ENCODE data around the gene SEMA3F.

The SEMA3F gene

DNA sequence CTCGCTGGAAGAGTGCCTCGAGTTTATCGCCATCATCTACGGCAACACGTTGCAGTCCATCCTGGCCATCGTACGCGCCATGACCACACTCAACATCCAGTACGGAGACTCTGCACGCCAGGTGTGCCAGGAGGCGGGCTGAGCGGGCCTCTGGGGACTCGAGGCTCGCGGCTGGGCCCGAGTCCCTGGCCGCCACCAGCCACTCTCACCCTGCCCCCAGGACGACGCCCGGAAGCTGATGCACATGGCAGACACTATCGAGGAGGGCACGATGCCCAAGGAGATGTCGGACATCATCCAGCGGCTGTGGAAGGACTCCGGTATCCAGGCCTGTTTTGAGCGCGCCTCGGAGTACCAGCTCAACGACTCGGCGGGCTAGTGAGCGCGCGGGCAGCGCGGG is 38.2 kb downstream of the SEMA3F start:
- DNase-seq (ENCODE audit: low read depth, low spot score), result no peak

DNA sequence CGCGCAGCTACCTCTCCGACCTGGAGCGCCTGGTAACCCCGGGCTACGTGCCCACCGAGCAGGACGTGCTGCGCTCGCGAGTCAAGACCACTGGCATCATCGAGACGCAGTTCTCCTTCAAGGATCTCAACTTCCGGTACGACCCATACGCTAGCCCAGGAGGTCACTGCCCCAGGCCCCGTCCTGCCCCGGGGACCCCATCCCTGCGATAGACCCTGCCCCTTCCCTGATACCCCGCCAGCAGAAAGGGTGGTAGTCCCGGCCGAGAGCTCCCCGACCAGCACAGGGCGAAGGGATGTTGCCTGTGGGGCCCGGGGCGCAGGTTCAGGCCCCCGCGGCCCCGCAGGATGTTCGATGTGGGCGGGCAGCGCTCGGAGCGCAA is 38.6 kb downstream of the SEMA3F start:
- DNase-seq (ENCODE audit: low read depth, low spot score), result no peak

GRCh38 chr3:50194128-50194902 is 39.2 kb downstream of the SEMA3F start:
- DNase-seq (ENCODE audit: low read depth, low spot score), result peak; percentile 80

GRCh38 chr3:50194903-50195500 is 39.9 kb downstream of the SEMA3F start:
- no peak for DNase-seq (ENCODE audit: low read depth, low spot score)

GRCh38 chr3:50195501-50196252 is 40.6 kb downstream of the SEMA3F start:
- DNase-seq (ENCODE audit: low read depth, low spot score), result no peak

DNA sequence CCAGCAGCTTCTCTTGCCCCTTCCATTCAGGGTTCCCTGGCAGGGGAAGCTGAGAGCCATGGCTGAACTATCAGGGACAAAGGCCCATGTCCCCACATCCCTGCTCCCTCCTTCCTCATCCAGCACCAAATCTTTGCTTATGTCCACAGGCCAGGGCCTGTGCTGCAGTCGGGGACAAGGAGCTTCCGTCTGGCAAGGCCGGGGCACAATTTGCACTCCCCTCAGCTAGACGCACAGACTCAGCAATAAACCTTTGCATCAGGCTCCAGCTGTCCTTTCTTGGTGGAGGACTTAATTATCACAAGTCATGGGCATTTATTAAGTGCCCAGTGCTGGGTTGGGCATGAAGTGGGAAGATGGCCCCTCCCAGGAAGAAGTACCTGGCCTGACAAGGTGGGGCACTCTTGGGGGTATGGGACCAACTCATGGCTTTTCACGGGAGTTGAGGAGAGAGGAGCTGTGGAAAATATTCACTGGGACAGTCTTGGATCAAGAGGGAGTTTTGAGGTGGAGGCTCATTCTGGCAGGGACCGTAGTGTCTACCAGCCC is 41.2 kb downstream of the SEMA3F start:
- DNase-seq (ENCODE audit: low read depth, low spot score), result no peak

- DNase-seq (ENCODE audit: low read depth, low spot score), result no peak
Observed at GRCh38 chr3:50201573-50202315, 46.6 kb downstream of the SEMA3F start.

GRCh38 chr3:50202353-50203112 is 47.4 kb downstream of the SEMA3F start:
- DNase-seq (ENCODE audit: low read depth, low spot score), result no peak

GRCh38 chr3:50203113-50203808 is 48.1 kb downstream of the SEMA3F start:
- no peak for DNase-seq (ENCODE audit: low read depth, low spot score)

DNA sequence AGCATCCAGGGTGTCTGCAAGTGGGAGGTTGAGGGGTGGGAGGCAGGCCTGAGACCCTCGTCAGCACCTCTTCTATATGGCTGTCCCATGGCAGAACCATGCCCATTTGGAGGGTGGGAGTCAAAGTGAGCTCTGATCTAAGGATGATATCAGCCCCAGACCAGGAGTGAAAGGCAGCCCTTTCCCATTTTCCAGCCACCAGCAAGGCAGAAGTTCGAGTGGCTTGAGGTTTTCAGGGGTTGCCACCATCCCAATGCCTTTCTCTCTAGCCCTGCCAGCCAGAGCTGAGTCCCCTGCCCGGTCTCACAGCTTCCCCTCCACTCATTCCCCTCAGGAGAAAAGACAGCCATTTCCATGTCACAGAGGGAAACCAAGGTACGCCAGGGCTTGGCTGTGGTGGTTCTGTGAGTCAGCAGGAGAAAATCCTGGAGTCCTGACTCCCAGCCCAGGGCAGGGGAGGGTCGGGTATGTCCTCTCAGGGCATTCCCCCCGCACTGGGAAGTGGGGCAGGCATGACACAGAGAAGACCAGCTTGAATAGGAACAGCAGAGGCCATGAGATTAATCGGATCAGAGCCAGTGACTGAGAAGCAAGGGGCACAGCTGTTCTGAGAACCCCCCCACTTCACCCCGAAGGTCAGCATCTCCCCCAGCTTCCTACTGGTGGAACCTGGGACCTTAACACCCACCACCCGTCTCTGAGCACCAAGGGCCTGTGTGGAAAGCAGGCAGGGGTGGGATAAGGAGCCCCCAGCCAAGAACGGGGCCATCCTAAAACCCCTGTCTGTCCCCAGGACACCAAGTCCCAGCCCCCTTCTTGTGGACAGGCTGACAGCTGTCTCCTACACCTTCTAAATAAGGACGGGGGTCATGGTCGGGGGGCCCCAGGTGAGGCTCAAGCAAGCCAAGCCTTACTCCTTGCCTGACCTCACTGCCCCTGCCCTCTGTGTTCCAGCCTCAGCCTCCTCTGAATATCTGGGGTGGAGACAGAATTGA is 49.0 kb downstream of the SEMA3F start:
- DNase-seq (ENCODE audit: low read depth, low spot score), result peak; percentile 53

GRCh38 chr3:50204804-50205412 is 49.8 kb downstream of the SEMA3F start, which contains the start of gene SLC38A3:
SLC38A3 (plus strand) TSS chr3:50205271; CDS start chr3:50214200, 8,929 bp downstream.
- DNase-seq (ENCODE audit: low read depth, low spot score), result peak; percentile 53

GRCh38 chr3:50205413-50206276 is 50.5 kb downstream of the SEMA3F start:
- DNase-seq (ENCODE audit: low read depth, low spot score), result peak; percentile 62

GRCh38 chr3:50207359-50208042 is 52.4 kb downstream of the SEMA3F start:
- DNase-seq (ENCODE audit: low read depth, low spot score), result no peak

GRCh38 chr3:50208677-50209344 is 53.7 kb downstream of the SEMA3F start:
- no peak for DNase-seq (ENCODE audit: low read depth, low spot score)

- DNase-seq (ENCODE audit: low read depth, low spot score), result no peak
Observed at GRCh38 chr3:50210176-50210509, 55.0 kb downstream of the SEMA3F start.

All from astrocyte of the hippocampus (primary cell).